ENCODE results near the gene REPS2.

- no peak for TF ChIP-seq EZH2 (IDR thresholded peaks at IDR 0.05; ENCODE audit: borderline replicate concordance, low read length)
- TF ChIP-seq, protein P1, sequence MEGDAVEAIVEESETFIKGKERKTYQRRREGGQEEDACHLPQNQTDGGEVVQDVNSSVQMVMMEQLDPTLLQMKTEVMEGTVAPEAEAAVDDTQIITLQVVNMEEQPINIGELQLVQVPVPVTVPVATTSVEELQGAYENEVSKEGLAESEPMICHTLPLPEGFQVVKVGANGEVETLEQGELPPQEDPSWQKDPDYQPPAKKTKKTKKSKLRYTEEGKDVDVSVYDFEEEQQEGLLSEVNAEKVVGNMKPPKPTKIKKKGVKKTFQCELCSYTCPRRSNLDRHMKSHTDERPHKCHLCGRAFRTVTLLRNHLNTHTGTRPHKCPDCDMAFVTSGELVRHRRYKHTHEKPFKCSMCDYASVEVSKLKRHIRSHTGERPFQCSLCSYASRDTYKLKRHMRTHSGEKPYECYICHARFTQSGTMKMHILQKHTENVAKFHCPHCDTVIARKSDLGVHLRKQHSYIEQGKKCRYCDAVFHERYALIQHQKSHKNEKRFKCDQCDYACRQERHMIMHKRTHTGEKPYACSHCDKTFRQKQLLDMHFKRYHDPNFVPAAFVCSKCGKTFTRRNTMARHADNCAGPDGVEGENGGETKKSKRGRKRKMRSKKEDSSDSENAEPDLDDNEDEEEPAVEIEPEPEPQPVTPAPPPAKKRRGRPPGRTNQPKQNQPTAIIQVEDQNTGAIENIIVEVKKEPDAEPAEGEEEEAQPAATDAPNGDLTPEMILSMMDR (conservative IDR thresholded peaks at IDR 0.05 in 1 of 2, IDR thresholded peaks at IDR 0.05 in 1 of 2; ENCODE audit: extremely low read depth in 1 of 2, insufficient read depth in 1 of 2, low read depth in 1 of 2, low read length in 2 of 2), result no peak
Measured at GRCh38 chrX:17098516-17099247, 152.2 kb downstream of the REPS2 start.

Measured in mammary epithelial cell (primary cell).